Transverse colon (tissue), 4 donors: Measurements from ENCODE around the gene PRKCE. TPM values are rescaled to one million over a fixed set of nuclear protein-coding genes. Genes with fewer than 3 reads are reported as not detected.

Experiments used
- DNase-seq: peaks from one replicate; pipeline ENCODE4 v3.0.0-alpha.2; 2019
- H3K27ac ChIP-seq, 4 donors: fragments of 200-600 bp; sonication (generic); 2 replicates each; pipeline ENCODE4 v1.5.1; 2016 to 2018; ENCODE audit warnings: inconsistent platforms in 4 of 4
- H3K27me3 ChIP-seq: fragments of 200-600 bp; sonication (generic); 2 replicates; pipeline ENCODE4 v1.5.1; 2017; ENCODE audit warnings: inconsistent platforms
- H3K36me3 ChIP-seq, 4 donors: fragments of 200-600 bp; sonication (generic); 2 replicates each; pipeline ENCODE4 v1.5.1; 2017 to 2019; ENCODE audit warnings: inconsistent platforms in 4 of 4
- H3K4me1 ChIP-seq, 4 donors: fragments of 200-600 bp; sonication (generic); 2 replicates each; pipeline ENCODE4 v1.5.1; 2017 to 2020; ENCODE audit warnings: inconsistent platforms in 4 of 4
- H3K4me3 ChIP-seq, 4 donors: fragments of 200-600 bp; sonication (generic); 1 replicate in 1 of 4; 2 replicates in 3 of 4; pipeline versions ENCODE4 v1.5.1 to v1.6.1; 2017 to 2019; ENCODE audit warnings: inconsistent platforms in 4 of 4
- H3K9me3 ChIP-seq, 2 donors: fragments of 200-600 bp; sonication (generic); 2 replicates each; pipeline ENCODE4 v1.5.1; 2017 to 2019; ENCODE audit warnings: inconsistent platforms in 2 of 2
- CTCF ChIP-seq, 5 experiments: fragments of 200-600 bp in 3 of 5; fragments of 450-650 bp in 2 of 5; sonication (generic) in 3 of 5; IDR thresholded peaks; 1 replicate in 2 of 5; 2 replicates in 3 of 5; pipeline ENCODE4 v1.5.1; 2016 to 2017; ENCODE audit warnings: antibody characterized with exemption in 5 of 5, inconsistent platforms in 3 of 5, mild to moderate bottlenecking in 2 of 5, moderate library complexity in 1 of 5
- EP300 ChIP-seq: sonication (generic); formaldehyde crosslinking; IDR thresholded peaks from one replicate; pipeline ENCODE4 v1.6.1; 2017; ENCODE audit warnings: antibody characterized with exemption, low read depth
- POLR2A ChIP-seq: fragments of 450-650 bp; IDR thresholded peaks from one replicate; pipeline ENCODE4 v1.6.1; 2016; ENCODE audit warnings: antibody characterized with exemption, mild to moderate bottlenecking, moderate library complexity
- POLR2AphosphoS5 ChIP-seq, 3 donors: sonication (generic); formaldehyde crosslinking; IDR thresholded peaks; one replicate each; pipeline ENCODE4 v1.6.1; 2016; ENCODE audit warnings: antibody characterized with exemption in 3 of 3
- WGBS, 2 donors: methylation state at CpG; one replicate each; pipeline ENCODE4 v1.1.5; 2018; ENCODE audit warnings: low coverage in 1 of 2; 5-methylcytosine and 5-hydroxymethylcytosine counted together
- in situ Hi-C, 4 donors: fragments of 200-750 bp; cut with MboI; loops; one replicate each; pipeline versions ENCODE4 v1.15.0 to v1.15.1; 2017; ENCODE audit warnings: low sequenced_read_pairs in 3 of 4, low pct_ligation_motif_present in 1 of 4, low pct_unique_long_range_greater_than_20kb in 1 of 4
- intact Hi-C: fragments of 100-400 bp; cut with DNase I; formaldehyde crosslinking; loops from one replicate; pipeline ENCODE4 v1.15.1; 2023; ENCODE audit warnings: low total_unique reads
- total RNA-seq, 4 donors: library from RNA; depleted of rRNA; stranded (reverse); fragments of >200 nt; gene quantifications; one replicate each; pipeline ENCODE4 v1.1.0, GENCODE V29; 2016

The PRKCE gene
- total RNA-seq, 4 donors from 2014 or later, result 8.6 to 20.6 (median 11.3) TPM

DNA sequence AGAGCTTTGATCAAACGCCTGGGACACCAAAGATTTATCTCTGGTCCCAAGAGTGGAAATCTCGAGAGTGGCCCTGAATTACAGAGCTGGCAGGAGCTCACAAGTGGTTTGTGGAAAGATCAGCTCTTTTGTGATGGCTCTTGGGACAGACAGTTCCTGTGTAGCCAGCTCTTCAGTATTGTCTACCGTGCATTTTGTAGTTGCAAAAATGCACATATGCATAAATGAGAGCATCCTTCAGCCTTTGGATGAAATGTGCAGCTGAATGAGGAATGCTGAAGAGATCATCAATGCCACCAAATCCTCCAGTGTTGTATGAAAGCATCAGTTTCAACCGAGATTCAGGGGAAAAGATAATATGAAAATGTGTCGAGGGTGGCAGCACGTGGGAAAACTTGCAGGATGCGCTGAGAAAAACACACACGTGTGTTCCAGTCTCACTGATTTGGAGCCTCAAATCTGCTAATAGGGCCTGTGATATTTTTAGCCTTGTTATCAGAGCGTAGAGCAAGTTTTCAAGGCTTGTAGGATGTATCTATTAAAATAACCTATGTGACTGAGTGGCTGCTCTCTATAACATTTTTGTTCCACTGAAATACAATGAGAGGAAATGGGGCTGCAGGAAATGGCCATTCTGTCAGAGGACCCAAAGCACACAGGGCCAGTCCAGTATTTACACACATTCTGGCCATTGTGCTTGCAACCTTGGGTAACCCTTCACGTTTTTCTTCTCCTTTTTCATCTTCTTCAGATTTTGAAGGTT lies 138.7 kb downstream of the PRKCE start:
- in situ Hi-C loops, result no loop called here
- Histone ChIP-seq H3K4me1 (peaks cover 0 to 9% (median 4%) of the 10 kb centered on the region in 4 donors), H3K27ac (no peak overlapping the region), H3K9me3 (no peaks in the 10 kb centered on the region), H3K4me3 (no peak overlapping the region), H3K27me3 (no peaks in the 10 kb centered on the region), H3K36me3 (no peaks in the 10 kb centered on the region)
- TF ChIP-seq CTCF (IDR thresholded peaks at IDR 0.05) (no peak), POLR2AphosphoS5 (IDR thresholded peaks at IDR 0.05) (no peak), EP300 (no peak), POLR2A (no peak)
- 80 to 90% methylated on average over 9 to 10 of the region's 10 CpGs for WGBS, 2 donors
- intact Hi-C loops, result no loop called here
- no peak for DNase-seq

DNA sequence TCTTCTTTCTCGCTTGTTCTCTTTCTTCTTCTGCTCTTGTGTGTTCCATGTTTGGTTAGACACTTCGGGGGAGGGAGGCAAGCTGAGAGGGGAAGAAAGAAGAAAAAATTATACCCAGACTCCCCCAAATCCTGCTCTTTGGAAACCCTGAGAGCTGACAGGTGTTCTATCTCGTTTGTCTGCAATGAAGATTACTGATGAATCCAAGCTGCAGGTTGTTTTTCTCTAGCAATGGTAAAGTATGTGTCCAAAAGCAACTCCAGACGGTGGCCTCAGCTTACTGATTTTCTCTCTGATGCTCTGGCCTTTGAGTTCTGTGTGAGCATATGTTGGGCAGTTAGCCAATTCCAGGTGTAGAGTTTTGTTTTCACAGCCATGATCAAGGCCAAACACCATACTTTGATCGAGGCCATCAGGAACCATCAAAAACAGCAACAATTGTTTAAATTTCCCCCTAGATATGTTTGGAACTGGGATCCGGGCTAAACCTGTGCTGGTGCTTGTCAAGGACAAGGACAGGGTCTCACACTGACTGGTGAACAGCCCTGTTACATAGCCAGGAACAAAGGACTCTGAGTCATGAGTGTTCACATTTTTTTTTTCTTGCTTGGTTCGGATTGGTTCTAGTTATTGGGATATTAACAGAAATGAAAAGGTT lies 142.0 kb downstream of the PRKCE start:
- DNase-seq, result no peak
- TF ChIP-seq POLR2A (no peak), CTCF (IDR thresholded peaks at IDR 0.05) (no peak)
- intact Hi-C loops, result no loop called here
- no peak overlapping the region for H3K4me3 ChIP-seq
- H3K27me3 ChIP-seq, result no peaks in the 10 kb centered on the region
- in situ Hi-C loops, result no loop called here
- H3K36me3 ChIP-seq, result no peaks in the 10 kb centered on the region
- H3K27ac ChIP-seq, result no peak overlapping the region
- 66 to 67% methylated on average over 6 to 7 of the region's 7 CpGs for WGBS, 2 donors
- no peaks in the 10 kb centered on the region for H3K9me3 ChIP-seq
- peaks cover 0 to 18% (median 8%) of the 10 kb centered on the region in 4 donors for H3K4me1 ChIP-seq

DNA sequence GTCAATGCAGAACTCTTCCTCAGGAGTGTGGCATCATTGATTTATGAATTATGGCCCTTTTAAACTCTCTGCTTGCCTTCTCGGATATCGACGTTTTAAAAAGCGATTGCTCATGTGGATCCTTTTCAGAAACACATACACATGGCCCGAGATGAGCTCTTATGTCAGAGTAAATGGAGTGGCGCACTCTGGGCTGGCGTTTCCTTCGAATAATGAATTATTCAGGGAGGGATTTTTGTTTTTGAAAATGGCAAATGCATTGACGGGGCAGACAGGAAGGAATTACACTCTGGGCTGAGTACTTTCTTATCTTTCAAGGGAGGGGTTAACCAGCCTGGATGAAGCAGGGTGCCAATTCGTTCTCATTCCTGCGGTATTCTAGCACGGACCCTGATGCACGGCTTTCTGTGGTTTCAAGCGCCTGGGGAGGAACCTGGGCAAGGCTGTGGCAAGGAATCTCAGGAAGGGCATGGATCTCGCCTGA lies 142.7 kb downstream of the PRKCE start:
- TF ChIP-seq POLR2A (no peak), POLR2AphosphoS5 (IDR thresholded peaks at IDR 0.05) (no peak), CTCF (IDR thresholded peaks at IDR 0.05) (no peak), EP300 (no peak)

GRCh38 chr2:45796500-45796899 lies 145.0 kb downstream of the PRKCE start:
- Histone ChIP-seq H3K9me3 (no peaks in the 10 kb centered on the region), H3K27me3 (no peaks in the 10 kb centered on the region), H3K4me1 (peaks cover 0 to 18% (median 8%) of the 10 kb centered on the region in 4 donors), H3K27ac (no peak overlapping the region), H3K4me3 (no peak overlapping the region), H3K36me3 (no peaks in the 10 kb centered on the region)
- no peak for DNase-seq
- in situ Hi-C loops (no loop called here), intact Hi-C loops (no loop called here)
- TF ChIP-seq CTCF (IDR thresholded peaks at IDR 0.05) (no peak), POLR2AphosphoS5 (IDR thresholded peaks at IDR 0.05) (no peak), EP300 (no peak), POLR2A (no peak)
- WGBS, 2 donors, result 75 to 96% methylated on average over 3 to 4 of the region's 4 CpGs

More for the DNA sequence above, 142.7 kb downstream of the PRKCE start:
- WGBS, 2 donors, result 82 to 85% methylated on average over 10 to 15 of the region's 15 CpGs
- H3K36me3 ChIP-seq, result no peaks in the 10 kb centered on the region
- DNase-seq, result no peak
- in situ Hi-C loops, result no loop called here
- no peaks in the 10 kb centered on the region for H3K9me3 ChIP-seq
- no peak overlapping the region for H3K4me3 ChIP-seq
- no peaks in the 10 kb centered on the region for H3K27me3 ChIP-seq
- intact Hi-C loops, result no loop called here
- peaks cover 0 to 18% (median 8%) of the 10 kb centered on the region in 4 donors for H3K4me1 ChIP-seq
- no peak overlapping the region for H3K27ac ChIP-seq
